SK-N-MC (cell line): ENCODE measurements around the gene CREB5.
A peak's percentile ranks its signal among the peaks of the same experiment; 100 is the strongest.

Experiments used
- DNase-seq: peaks from one replicate; pipeline ENCODE4 v3.0.0-alpha.2; 2011; ENCODE audit warnings: low read depth, low spot score
- H3K27ac ChIP-seq: fragments of 200-600 bp; sonication (generic); 2 replicates; pipeline ENCODE4 v1.5.1; 2016; ENCODE audit warnings: mixed run types
- H3K36me3 ChIP-seq: fragments of 200-600 bp; sonication (generic); 2 replicates; pipeline ENCODE4 v1.6.1; 2017; ENCODE audit warnings: antibody characterized with exemption, low read length, mixed read lengths; ENCODE audit not compliant: insufficient read depth
- H3K4me3 ChIP-seq: fragments of 200-600 bp; sonication (generic); 2 replicates; pipeline ENCODE4 v1.5.1; 2016
- H3K9ac ChIP-seq: fragments of 200-600 bp; sonication (generic); 2 replicates; pipeline ENCODE4 v1.8.0; 2017; ENCODE audit warnings: mixed run types, mixed read lengths; ENCODE audit not compliant: insufficient read length
- H3K9me3 ChIP-seq: fragments of 200-600 bp; sonication (generic); 2 replicates; pipeline ENCODE4 v1.6.1; 2017; ENCODE audit warnings: low read depth, mild to moderate bottlenecking, antibody characterized with exemption, low read length, moderate library complexity, mixed read lengths
- EZH2 ChIP-seq: fragments of 200-600 bp; sonication (generic); IDR thresholded peaks from one replicate; pipeline ENCODE4 v1.6.1; 2017; ENCODE audit warnings: antibody characterized with exemption
- FOXP2 ChIP-seq: optimal IDR thresholded peaks from 2 replicates; pipeline ENCODE3; 2011; ENCODE audit warnings: mild to moderate bottlenecking, moderate library complexity; ENCODE audit not compliant: insufficient read depth; ENCODE audit errors: extremely low read length, control extremely low read depth
- POLR2AphosphoS5 ChIP-seq: IDR thresholded peaks from 2 replicates; pipeline ENCODE4 v1.6.1; 2012; ENCODE audit warnings: mild to moderate bottlenecking, low read depth, low read length, borderline replicate concordance

CREB5 gene

DNA sequence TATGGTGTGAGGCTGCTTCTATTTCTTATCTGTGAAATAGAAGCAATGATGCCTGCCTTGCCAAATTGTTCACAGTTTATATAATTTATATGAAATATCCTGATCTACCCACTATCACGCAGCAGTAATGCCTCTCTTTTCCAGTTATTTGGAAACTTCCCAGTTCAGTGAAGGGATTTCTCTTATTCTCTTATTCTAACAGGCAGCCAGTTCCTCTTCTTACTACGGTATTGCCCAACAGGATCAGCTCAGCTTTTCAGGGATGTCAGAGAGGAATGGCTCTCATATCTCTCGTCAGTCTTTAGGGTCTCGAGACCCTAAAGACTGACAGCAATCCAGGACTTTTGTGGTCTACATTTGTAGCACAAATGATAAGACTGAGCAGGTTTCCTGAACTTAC lies 215.6 kb downstream of the CREB5 start:
- Histone ChIP-seq H3K36me3 (no peaks in the 10 kb centered on the region), H3K9me3 (no peaks in the 10 kb centered on the region), H3K4me3 (no peak overlapping the region), H3K27ac (no peak overlapping the region), H3K9ac (no peak overlapping the region)
- no peak for DNase-seq
- TF ChIP-seq EZH2, result no peak
- TF ChIP-seq FOXP2, result no peak
- no peak for TF ChIP-seq POLR2AphosphoS5

- TF ChIP-seq POLR2AphosphoS5 (no peak), FOXP2 (no peak), EZH2 (no peak)
- DNase-seq, result no peak
- no peak overlapping the region for H3K27ac ChIP-seq
Measured at GRCh38 chr7:28629216-28629842, 217.0 kb downstream of the CREB5 start.

DNA sequence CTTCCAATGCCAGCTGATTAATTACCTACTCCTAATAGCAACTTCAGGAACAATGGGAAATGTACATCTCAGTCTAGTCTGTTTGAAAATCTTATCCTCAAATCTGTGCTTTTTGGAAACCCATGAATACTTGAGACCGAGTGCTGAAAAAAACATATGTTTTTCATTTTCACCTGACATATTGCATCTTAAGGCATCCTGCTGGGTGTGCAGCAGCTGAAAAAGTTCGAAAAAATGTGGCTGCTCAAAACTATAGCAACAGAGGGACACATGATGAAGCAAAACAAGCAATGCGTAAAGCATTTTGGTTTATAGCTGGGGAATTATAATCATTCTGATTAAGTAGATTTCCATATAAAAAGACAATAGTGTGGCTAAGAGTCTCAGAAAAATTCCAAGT lies 218.0 kb downstream of the CREB5 start:
- DNase-seq, result no peak
- H3K27ac ChIP-seq, result no peak overlapping the region
- H3K36me3 ChIP-seq, result no peaks in the 10 kb centered on the region
- 0 out of 2 replicates have a peak overlapping the region, but pooled peaks have one; percentile 5 for H3K4me3 ChIP-seq
- no peak for TF ChIP-seq EZH2
- TF ChIP-seq FOXP2, result no peak
- no peak overlapping the region for H3K9ac ChIP-seq
- H3K9me3 ChIP-seq, result no peaks in the 10 kb centered on the region

More at GRCh38 chr7:28629216-28629842, 217.0 kb downstream of the CREB5 start:
- no peaks in the 10 kb centered on the region for H3K9me3 ChIP-seq
- H3K9ac ChIP-seq, result no peak overlapping the region
- no peak overlapping the region for H3K4me3 ChIP-seq
- no peaks in the 10 kb centered on the region for H3K36me3 ChIP-seq

DNA sequence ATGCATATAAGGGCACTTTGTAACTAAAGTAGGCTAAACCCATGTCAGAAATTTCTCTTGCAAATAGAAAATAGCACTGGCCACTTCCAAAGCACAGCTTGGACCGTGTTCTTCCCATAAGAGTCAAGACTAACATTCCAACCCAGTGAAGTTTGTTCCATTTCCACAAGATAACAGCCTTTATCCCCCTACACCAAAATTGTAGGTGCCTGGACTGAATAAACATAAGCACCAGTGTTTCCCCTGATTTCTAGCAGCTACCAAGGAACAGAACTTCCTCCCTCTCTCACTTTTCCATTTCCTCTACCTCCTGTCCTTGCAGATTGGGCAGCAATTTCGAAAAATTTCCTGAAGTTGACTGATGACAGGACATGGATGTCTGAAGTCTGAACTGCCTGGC lies 219.7 kb downstream of the CREB5 start:
- H3K27ac ChIP-seq, result no peak overlapping the region
- H3K4me3 ChIP-seq, result no peak overlapping the region

DNA sequence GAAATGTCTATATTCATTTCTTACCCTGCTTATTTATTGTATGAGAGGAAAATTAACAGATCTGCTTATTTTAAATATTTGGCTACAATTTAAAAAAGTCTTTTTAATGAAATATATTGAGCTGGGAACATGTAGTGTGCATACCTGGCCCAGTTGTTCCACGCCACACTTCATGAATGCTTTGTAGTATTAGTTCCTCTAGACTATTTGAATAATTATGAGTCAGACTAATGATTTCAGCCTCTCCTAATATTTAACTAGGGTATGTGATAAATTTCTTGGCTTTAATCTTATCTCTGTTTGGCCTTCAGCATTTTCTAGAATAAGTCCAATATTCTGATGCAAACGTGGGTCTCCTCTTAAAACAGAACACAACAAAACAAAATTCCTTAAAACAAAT lies 226.6 kb downstream of the CREB5 start:
- H3K36me3 ChIP-seq, result no peaks in the 10 kb centered on the region
- no peak overlapping the region for H3K27ac ChIP-seq
- no peak for DNase-seq
- H3K9ac ChIP-seq, result no peak overlapping the region
- TF ChIP-seq POLR2AphosphoS5 (no peak), EZH2 (no peak), FOXP2 (no peak)
- no peaks in the 10 kb centered on the region for H3K9me3 ChIP-seq
- H3K4me3 ChIP-seq, result no peak overlapping the region

More for the DNA sequence above, 219.7 kb downstream of the CREB5 start:
- H3K36me3 ChIP-seq, result no peaks in the 10 kb centered on the region
- no peaks in the 10 kb centered on the region for H3K9me3 ChIP-seq
- TF ChIP-seq EZH2 (no peak), POLR2AphosphoS5 (no peak), FOXP2 (no peak)
- no peak overlapping the region for H3K9ac ChIP-seq
- no peak for DNase-seq

- Histone ChIP-seq H3K9ac (no peak overlapping the region), H3K27ac (no peak overlapping the region), H3K4me3 (no peak overlapping the region), H3K9me3 (no peaks in the 10 kb centered on the region), H3K36me3 (no peaks in the 10 kb centered on the region)
- no peak for TF ChIP-seq FOXP2
- no peak for TF ChIP-seq EZH2
- TF ChIP-seq POLR2AphosphoS5, result no peak
- DNase-seq, result no peak
Measured at GRCh38 chr7:28640001-28640400, 227.7 kb downstream of the CREB5 start.

DNA sequence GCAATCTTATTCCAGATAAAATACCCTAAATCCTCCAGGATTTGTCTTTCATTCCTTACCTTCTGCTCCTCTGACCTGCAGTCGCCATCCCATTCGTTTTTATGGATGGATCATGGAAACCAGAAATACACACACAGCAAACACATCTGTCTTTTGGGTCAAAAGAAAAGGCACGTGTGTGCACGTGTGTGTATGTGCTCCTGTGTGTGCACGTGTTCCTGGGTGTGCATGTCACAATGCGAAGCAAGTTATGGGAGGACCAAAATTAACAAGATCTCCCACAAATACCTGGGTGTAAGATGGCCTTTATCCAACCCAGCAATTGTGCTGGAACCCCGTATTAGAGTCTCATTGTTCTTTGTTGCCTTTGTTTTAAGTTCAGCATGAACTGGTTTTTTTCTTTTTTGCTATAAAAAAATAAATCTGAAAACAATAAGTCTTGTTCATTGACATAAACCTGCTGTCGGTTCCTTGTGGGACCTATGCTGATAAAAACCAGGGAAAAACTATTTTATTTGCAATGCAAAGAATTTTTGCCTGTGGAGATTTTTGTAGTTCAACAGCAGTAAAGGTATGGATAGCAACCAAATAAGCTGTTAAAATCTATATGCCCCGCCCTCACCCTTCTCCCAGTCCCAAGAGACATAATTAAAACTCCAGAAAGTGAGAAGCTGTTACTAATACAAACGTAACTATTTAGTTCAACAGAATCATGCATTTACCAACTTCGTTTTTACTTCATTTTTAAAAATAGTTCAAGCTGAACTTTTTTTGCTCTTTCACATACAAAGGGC lies 229.6 kb downstream of the CREB5 start:
- Histone ChIP-seq H3K4me3 (no peak overlapping the region), H3K27ac (no peak overlapping the region), H3K9me3 (no peaks in the 10 kb centered on the region), H3K36me3 (no peaks in the 10 kb centered on the region), H3K9ac (no peak overlapping the region)
- DNase-seq, result no peak
- TF ChIP-seq EZH2 (no peak), POLR2AphosphoS5 (no peak), FOXP2 (no peak)

DNA sequence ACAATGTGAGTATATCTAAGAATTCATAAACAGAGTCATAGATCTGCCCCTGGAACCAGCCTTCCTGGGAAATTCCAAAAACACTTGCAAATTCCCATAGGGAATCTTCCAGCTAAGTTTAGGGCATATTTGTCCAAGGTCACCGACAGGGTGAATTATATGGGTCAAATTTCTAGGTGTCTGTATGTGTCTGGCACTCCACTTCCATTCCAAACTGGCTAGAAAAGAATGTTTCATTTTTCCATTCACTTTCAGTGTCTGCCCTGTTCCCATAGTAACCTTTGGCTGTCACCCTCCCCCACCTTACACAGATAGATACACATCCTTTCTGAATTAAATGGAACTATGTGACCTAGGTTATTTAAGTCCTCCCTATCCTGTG lies 230.9 kb downstream of the CREB5 start:
- TF ChIP-seq POLR2AphosphoS5, result no peak
- TF ChIP-seq FOXP2, result no peak
- no peak for TF ChIP-seq EZH2
- no peak overlapping the region for H3K9ac ChIP-seq
- no peaks in the 10 kb centered on the region for H3K36me3 ChIP-seq
- DNase-seq, result no peak
- no peaks in the 10 kb centered on the region for H3K9me3 ChIP-seq
- no peak overlapping the region for H3K4me3 ChIP-seq
- H3K27ac ChIP-seq, result no peak overlapping the region
